Ovary (tissue), 3 donors: ENCODE data around the gene ACSL3.

ENCODE experiments used
- CTCF ChIP-seq, 3 donors: fragments of 450-650 bp in 2 of 3; fragments of 200-600 bp in 1 of 3; IDR thresholded peaks; one replicate each; pipeline versions ENCODE4 v1.5.1 to v1.8.0; 2016 to 2022; ENCODE audit warnings: antibody characterized with exemption in 3 of 3, mild to moderate bottlenecking in 1 of 3
- EP300 ChIP-seq: sonication (generic); formaldehyde crosslinking; IDR thresholded peaks from one replicate; pipeline ENCODE4 v1.6.1; 2017; ENCODE audit warnings: antibody characterized with exemption
- POLR2A ChIP-seq: fragments of 450-650 bp; IDR thresholded peaks from one replicate; pipeline ENCODE4 v1.6.1; 2017; ENCODE audit warnings: antibody characterized with exemption, mild to moderate bottlenecking, moderate library complexity
- donor health status: DM: no; HTN: no; CAD: no.

GRCh38 chr2:222939208-222939856 lies 78.5 kb downstream of the ACSL3 start:
- TF ChIP-seq CTCF (IDR thresholded peaks at IDR 0.05) (no peak), POLR2A (no peak), EP300 (no peak)
